ENCODE results near the gene EIF3B.
"Not testable (repeated sequence)": the region's sequence is repeated elsewhere in the genome, so short reads cannot be mapped to it uniquely, and the experiment has no call there.

The EIF3B gene

DNA sequence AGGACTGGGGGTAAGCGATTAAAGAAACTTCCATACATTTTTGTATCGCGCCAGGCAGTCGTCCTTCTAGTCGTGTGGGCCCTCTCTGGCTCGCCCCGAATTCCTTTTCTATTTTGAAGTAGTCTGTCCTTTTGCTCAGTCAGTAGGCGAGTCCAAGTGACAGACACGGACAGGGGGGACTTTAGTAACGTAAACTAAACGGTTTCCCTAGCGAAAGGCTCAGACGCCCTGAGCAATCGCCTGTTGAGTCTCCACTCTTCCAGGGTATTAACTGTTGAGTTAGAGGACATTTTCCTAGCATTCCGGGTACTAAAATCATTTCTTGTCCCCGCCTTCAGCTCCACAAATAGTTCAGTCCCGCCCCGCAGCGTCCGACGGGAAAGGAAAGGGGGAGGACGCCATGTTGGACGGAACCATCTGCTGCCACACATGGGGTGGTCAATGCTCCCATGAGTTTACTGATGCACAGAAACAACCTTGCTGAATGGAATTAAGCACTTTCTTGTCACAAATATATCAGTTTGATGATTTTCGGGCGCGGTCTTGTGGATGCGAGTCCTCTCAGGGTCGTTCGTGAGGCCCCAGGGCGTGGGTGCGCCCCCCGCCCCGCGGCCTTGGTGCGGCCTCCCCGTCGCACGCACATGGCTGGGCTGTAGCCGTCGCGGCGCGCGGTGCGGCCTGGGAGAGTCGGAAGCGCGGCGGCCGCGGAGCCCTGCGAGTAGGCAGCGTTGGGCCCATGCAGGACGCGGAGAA is at the start of gene EIF3B:
Gene EIF3B, plus strand, starts transcription at position 642 of the 753 bp plus-strand sequence. Its CDS starts 95 bp downstream, at position 737.
- peak; percentile 89 for DNase-seq

DNA sequence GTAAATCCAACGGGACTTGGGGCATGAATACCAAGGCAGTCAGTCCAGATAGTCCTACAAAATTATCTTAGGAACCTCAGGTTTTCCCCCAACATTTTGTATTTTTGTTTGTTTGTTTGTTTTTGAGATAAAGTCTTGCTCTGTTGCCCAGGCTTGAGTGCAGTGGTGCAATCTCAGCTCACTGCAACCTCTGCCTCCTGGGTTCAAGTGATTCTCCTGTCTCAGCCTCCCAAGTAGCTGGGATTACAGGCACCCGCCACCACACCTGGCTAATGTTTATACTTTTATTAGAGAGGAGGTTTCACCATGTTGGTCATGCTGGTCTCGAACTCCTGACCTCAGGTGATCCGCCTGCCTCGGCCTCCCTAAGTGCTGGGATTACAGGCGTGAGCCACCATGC is 49.4 kb upstream of the EIF3B start:
- DNase-seq: not testable (repeated sequence)

DNA sequence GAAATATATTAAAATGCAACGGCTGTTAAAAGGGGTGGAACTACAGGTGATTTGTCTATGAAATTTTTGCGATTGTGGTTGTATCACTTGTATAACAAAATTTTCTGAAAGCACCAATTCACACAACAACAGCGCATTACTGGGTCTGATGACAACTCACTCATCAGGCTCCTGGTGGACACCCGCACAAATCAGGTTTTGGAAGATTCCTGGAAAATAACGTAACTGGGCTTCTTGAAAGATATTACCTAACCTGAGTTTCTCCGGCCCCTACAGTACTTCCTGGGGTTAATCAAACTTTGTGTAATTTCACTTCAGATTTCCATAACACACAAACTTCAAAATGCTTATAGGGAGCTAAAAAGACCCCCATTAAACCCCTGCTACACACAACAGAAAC is 47.9 kb upstream of the EIF3B start:
- DNase-seq: no peak

GRCh38 chr7:2307690-2308107 is 46.9 kb upstream of the EIF3B start:
- DNase-seq: no peak

DNA sequence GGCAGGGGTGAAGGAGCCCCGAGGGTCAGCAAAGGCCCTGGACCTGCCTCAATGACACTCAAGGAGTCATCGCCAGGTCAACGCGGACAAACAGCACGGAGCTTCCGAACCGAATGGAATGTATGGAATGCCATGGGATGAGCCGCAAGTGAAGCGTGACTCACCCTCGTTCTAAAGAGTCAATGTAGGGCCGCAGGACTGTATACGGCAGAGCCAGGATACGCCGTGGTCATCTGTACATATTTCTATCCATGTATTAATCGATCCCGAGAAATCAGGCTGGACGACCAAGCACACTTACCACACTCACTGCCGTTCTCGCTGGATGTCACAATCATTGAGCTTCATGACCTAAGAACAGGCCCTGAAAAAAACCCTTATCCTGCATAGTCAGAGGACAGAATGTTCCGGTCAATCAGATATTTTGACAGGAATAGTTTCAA is 44.7 kb upstream of the EIF3B start:
- no peak for DNase-seq

DNA sequence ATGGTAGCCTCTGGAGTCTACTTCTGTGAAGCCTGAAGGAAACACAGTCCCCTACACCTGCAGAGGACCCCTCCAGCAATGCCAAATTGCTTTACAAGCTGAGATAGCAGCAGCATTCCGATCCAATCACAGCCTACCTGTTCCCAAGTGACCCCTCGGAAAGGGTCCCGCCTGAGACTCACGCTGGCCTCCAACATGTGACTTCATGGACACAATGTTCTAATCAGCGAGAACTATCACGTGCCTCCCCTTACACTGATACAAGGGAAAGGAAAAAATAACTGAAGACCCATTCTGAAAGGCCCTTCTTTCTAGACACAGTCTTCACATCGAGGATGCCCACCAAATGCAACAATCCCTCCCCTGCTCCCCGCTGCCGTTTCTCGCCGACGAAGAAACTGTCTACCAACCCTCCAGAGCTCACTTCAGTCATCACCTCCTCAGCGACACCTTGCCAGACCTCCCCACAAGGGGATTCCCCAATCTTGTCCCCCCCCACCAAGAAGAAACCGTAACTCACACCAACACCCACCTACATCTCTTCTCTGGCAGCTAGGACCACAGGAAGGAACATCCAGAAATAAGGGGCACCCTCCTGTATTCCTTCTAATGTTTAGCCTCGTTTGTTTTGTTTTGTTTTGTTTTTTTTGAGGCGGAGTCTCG is 42.2 kb upstream of the EIF3B start:
- DNase-seq: no peak

DNA sequence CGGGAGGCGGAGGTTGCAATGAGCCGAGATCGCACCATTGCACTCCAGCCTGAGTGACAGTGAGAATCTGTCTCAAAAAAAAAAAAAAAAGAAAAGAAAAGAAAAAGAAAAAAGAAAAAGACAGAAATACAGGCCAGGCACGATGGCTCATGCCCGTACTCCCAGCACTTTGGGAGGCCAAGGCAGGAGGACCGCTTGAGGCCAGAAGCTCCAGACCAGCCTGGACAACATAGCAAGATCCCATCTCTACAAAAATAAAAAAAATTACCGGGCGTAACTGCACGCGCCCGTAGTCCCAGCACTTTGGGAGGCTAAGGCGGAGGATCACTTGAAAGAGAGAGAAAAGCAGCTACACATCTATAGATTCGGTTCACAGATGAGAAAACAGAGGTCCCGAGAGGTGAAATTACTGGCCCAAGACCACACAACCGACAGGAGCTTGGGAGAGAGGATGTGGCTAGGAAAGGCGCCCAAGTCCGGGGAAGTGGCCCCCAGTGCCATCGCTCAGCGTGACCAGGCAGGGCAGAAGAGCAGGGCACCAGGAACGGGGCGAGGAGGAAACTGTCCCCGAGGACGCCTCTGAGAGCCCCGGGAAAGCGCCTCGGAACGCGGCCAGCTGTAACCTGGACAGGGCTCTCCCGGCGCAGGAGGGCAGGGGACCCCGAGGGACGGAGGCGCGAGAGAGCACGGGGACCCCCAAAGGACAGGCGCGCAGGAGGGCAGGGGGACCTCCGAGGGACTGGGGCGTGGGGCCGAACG is 41.0 kb upstream of the EIF3B start:
- DNase-seq: no peak

DNA sequence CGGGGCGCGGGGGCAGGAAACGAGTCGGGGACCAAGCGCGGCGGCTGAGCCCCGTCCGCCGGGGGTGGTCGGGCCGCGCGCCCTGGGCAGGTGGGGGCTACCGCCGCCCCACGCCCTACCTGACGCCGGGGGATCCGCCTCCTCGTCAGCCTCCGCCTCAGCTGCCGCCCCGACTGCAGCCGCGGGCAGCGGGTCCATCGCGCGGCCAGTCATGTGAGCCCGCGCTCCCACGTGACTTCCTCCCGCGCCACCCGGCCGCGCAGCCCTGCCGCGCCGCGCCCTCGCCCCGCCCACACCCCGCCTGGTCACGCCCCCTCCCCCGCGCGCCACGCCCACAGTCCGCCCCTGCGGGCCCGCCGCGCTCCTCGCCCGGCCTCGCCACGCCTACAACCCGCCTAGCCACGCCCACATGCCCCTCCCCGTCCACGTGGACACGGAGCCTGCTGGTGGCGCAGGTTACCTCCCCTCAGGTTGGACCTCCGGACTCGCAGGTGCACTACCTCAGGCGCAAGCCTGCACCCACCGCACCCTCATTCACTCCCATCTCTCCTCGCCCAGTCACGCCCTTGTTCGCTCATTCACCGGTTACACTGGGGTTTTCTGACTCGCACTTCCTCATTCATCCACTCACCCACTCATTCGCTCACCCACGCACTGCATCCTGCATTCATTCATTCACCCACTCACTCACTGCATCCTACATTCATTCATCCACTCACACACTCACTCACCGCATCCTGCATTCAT is 40.2 kb upstream of the EIF3B start, which contains the start of gene SNX8:
Gene SNX8, minus strand, starts transcription at position 233 of the 747 bp plus-strand sequence. Its CDS starts 20 bp downstream, at position 213.
- DNase-seq: peak; percentile 96

GRCh38 chr7:2314956-2315530 is 39.6 kb upstream of the EIF3B start:
- not testable (repeated sequence) for DNase-seq

GRCh38 chr7:2315787-2316186 is 38.8 kb upstream of the EIF3B start:
- no peak for DNase-seq

DNA sequence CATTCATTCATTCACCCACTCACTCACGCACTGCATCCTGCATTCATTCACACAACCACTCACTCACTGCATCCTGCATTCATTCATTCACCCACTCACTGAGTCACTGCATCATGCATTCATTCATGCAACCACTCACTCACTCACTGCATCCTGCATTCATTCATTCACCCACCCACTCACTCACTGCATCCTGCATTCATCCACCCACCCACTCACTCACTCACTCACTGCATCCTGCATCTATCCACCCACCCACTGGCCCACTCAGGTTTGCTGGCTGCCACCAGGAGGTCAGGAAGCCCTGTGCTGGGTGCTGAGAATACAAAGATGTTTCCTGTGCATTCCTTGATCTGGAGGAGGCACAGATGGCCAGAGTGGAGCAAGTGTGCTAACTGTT is 38.0 kb upstream of the EIF3B start:
- no peak for DNase-seq

- no peak for DNase-seq
These were observed 36.9 kb upstream of the EIF3B start for GRCh38 chr7:2317556-2318293.

DNA sequence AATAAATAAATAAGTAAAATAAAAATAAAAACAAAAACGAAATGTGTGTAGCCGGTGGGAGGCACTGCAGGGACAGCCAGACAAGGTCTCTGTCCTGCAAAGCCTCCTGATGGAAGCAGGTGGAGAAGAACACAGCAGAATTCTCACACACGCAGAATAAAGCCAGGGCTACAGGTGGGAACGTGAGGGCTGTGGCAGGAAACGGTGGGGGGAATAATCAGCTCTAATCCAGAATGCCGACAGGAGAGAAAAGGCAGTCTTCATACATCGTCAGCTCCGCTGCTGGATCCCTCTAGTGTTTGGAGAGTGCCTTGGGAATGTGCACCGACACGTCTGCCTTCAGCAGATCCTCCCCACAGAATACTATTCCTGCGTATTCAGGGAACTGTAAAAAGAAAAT is 33.6 kb upstream of the EIF3B start:
- DNase-seq: no peak

GRCh38 chr7:2325162-2325561 is 29.5 kb upstream of the EIF3B start:
- no peak for DNase-seq

- DNase-seq: no peak
These were observed 27.7 kb upstream of the EIF3B start for GRCh38 chr7:2326951-2327350.

- DNase-seq: no peak
These were observed 24.1 kb upstream of the EIF3B start for GRCh38 chr7:2330493-2330892.

DNA sequence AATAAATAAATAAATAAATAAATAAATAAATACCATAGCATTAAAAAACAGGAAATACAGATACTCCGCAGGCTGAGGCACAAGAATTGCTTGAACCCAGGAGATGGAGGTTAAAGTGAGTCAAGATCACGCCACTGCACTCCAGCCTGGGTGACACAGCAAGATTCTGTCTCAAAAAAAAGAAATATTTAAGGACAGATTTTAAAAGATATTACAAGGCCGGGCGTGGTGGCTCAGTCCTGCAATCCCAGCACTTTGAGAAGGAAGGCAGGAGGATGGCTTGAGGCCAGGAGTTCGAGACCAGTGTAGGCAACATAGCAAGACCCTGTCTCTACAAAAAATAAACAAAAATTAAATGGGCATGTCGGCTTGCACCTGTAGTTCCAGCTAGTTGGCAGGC is 22.9 kb upstream of the EIF3B start:
- DNase-seq: no peak

DNA sequence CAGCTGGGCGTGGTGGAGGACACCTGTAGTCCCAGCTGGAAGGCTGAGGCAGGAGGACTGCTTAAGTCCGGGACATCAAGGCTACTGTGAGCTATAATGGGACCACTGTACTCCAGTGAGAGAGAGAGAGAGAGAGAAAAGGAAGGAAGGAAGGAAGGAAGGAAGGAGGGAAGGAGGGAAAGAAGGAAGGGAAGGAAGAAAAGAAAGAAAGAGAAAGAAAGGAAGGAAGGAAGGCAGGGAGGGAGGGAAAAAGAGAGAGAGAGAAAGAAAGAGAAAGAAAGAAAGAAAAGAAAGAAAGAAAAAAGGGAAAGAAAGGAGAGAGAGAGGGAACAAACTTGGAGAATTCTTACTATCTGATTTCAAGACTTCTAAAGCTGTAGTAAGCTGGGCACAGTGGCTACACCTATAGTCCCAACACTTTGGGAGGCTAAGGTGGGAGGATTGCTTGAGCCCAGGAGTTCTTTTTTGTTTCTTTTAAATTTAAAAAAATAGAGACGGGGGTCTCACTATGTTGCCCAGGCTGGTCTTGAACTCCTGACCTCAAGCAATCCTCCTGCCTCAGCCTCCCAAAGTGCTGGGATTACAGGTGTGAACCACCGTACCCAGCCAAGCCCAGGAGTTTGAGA is 21.9 kb upstream of the EIF3B start:
- not testable (repeated sequence) for DNase-seq

GRCh38 chr7:2336626-2337299 is 17.9 kb upstream of the EIF3B start:
- DNase-seq: no peak

- not testable (repeated sequence) for DNase-seq
These were observed 7.1 kb upstream of the EIF3B start for GRCh38 chr7:2347351-2348063.
